NCI-H1417 (cell line): ENCODE results near the gene KCNK10.

ENCODE experiments used
- DNase-seq, 3 experiments: peaks; one replicate each; lab custom pipeline; 2025; lab: John Stamatoyannopoulos, UW

The KCNK10 gene

DNA sequence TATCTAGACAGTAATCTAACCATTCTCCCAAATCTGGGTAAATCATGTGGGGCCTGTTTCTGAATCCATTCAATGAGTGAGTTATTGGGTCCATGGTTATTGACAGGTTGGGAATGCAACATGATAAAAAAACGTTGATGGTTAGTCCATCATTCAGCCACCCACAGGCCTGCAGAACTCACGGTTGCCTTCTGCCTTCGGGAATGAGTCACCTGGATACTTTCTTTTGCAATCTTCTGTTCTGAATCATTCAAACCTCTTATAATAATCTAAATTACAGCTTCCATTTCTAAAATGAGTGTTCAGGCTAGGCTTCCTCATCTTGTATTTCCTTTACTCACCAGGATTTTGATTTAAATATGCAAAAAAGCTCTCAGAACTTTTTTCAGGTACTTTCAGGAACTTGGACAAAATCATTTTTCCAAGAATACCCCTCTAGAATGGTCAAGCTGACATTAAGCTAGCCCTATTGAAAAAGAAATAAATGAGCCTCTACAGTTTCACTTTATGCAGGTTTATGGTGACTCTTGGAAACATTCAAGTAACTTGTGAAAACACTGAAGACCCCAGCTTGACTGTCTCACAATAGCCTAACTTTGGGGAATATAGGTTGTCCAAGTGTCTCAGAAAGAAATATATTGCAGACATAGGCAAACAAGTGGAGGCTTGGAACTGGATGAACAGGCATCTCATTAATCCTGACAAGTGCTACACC lies 94.4 kb downstream of the KCNK10 start:
- no peak for DNase-seq

GRCh38 chr14:88227693-88228092 lies 95.4 kb downstream of the KCNK10 start:
- DNase-seq: no peak

- DNase-seq: peak in 2 of 3 experiments; percentile 3 to 70
Measured at GRCh38 chr14:88225721-88226120, 97.3 kb downstream of the KCNK10 start.

- DNase-seq: no peak
Measured at GRCh38 chr14:88218119-88218915, 104.8 kb downstream of the KCNK10 start.

DNA sequence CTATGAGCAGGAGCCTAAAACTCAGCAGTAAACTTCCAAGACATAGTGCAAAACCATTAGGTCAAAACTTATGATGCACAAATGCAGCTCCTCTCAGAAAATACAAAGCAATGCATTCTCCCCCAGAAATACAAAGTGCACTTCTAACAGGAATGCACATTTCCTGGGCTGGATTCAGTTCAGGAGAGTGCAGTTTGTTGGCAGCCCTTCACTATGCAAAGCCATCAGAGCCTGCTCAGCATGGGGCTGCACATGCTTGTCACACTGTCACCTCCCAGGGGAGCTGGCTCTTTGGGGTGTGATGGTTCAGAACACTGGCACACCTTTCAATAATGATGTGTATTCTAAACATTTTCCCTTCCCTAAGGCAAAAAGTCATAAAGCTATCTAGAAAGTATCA lies 110.4 kb downstream of the KCNK10 start:
- DNase-seq: peak in 2 of 3 experiments; percentile 20 to 64

- no peak for DNase-seq
Measured at GRCh38 chr14:88210426-88210825, 112.6 kb downstream of the KCNK10 start.

DNA sequence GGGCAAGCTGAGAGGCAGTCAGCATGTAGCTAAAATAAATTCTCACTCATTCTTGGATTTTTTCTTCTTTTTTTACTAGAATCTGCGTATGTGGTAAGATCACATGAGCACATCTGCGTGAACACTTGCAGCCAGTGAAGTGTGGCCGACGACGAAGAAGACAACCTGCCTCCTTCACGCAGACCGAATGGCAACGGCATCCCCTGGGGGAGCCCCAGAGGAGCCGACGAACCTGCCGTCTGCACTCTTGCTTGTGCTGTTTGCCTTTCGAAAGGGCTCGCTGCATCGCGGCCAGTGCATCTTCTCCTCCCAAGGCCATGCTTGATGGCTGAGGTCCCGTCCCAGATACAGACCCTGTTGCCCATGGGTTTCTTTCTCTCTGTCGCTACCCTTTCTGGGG lies 113.8 kb downstream of the KCNK10 start:
- DNase-seq: no peak

GRCh38 chr14:88208858-88209257 lies 114.2 kb downstream of the KCNK10 start:
- no peak for DNase-seq

DNA sequence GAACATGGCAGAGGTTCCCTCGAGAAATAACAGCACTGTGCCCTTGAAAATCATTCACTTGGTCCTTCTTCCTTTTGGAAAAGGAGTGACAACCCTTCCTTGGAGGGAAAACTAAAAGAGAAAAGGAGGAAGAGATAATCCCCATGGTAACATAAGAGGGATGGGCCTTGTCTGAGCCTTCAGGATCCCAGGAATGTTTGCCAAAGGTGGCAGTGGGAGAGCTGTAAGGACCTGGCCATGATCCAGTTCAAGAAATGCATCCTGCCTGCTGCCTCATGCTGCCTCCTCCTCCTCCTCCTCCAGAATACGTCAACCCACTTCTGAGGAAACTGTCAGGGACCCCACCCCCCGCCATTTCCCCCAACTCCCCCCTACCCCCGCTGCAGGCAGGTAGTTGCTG lies 118.8 kb downstream of the KCNK10 start:
- DNase-seq: peak in 1 of 3 experiments; percentile 13

- DNase-seq: no peak
Measured at GRCh38 chr14:88203291-88203690, 119.8 kb downstream of the KCNK10 start.

GRCh38 chr14:88202286-88202685 lies 120.8 kb downstream of the KCNK10 start:
- DNase-seq: no peak

GRCh38 chr14:88201851-88202250 lies 121.2 kb downstream of the KCNK10 start:
- DNase-seq: no peak

GRCh38 chr14:88199882-88200281 lies 123.2 kb downstream of the KCNK10 start:
- DNase-seq: no peak

GRCh38 chr14:88198446-88198845 lies 124.6 kb downstream of the KCNK10 start:
- peak; percentile 71 to 86 (median 81) for DNase-seq

GRCh38 chr14:88196925-88197324 lies 126.1 kb downstream of the KCNK10 start:
- no peak for DNase-seq

GRCh38 chr14:88196116-88196890 lies 126.8 kb downstream of the KCNK10 start:
- no peak for DNase-seq

DNA sequence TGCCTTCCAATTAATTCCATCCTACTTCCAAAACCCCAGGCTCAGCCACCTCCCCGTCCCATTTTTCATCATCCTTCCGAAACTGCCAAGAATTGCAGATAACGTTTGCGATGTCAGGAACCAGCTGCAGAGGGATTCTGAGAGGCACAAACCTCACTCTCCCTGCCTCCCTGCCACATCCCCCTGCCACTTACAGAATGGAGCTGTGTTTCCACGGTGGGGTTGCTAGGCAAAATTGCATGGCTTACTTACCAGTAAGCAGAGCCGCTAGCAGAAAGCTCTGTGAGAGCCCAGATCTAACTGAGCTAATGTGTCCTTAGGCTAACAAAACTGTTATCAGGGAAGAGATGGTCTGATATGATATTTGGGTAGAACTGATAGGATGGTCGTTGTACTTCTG lies 127.4 kb downstream of the KCNK10 start:
- DNase-seq: peak; percentile 14 to 59 (median 25)

- no peak for DNase-seq
Measured at GRCh38 chr14:88194531-88194930, 128.5 kb downstream of the KCNK10 start.

DNA sequence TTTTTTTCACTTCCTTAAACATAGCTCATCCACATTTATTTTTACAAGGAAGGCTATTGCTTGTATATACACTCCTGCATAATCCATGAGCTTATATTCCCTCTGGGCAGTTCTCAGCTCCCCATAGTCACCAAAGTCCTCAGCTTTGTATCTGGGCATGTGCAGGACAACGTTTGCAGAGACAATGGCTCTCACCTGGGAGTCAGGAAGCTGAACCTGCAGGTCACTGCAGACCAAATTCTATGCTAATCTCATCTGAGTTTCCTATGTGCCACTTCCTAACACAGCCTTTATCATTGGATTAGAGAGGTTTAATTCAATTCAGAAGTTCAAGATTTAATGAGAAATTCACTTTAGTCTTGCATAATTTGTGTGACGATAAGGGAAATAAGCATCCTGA lies 131.5 kb downstream of the KCNK10 start:
- peak in 1 of 3 experiments; percentile 17 for DNase-seq

DNA sequence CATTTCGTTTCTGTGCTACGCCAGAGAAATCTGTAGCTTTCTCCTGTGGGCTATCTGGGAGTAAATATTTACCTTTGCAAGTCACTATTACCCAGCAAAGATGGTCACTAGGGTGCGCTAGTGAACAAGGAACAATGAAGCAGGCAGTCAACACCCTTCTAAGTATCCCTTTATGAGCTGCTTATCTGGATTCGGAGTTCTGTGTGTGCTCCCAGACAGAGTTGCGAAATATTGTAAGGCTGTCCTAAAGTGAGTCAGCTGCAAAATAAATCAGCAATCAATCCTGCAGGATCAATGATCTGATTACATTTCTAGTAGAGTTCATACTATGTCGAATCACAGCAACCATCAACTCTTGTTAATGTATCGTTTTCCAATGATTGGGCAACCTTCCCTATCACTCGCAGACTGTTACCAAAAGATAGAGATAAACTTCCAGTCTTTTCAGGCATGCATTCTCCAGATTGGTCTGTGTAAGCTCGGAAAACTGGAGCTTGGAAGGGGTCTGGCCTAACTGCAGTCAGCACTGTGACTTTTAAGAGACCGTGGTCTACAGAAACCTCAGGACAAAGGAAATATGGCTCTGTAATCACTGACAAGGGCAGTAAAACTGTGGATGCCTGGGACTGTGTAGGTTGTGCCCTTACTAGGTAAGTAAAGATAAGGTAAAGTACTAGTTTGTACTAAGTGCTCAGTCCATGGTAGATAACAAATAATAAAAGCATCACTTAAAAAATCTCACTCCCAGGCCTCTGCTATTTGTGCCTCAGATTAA lies 133.5 kb downstream of the KCNK10 start:
- DNase-seq: peak; percentile 79 to 96 (median 94)

DNA sequence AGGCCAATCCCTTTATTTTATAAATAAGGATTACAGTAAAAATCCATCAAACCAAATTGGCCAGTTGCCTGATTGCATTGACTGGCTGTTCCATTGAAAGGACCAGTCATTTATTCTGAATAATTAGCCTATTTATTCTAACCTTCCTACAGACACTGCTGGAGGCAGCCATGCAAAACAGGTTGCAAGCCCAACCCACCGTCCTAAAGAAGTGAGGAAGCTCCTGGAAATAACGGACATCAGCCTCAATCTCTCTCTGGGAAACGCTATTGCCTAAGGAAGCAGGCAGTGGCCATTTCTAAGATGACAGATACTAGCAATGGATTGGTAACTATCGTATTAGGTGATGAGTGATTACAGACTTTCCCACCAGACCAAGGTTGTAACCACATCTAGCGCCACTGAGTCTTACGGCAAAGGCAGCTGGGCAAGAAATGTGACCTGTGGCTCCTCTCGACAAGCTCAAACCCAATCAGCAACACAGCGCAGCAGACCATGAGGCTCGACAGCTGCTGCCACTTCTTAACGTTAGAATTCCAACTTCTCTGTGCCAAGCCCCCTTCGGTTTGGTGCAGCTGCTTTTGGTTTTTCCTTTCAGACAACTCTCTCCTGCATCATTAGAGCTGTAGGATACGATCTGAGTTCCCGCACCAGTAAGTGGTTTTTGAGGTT lies 134.2 kb downstream of the KCNK10 start:
- DNase-seq: peak in 2 of 3 experiments; percentile 78 to 85
